ENCODE measurements around the gene ZNF626.
"Not testable (repeated sequence)": the region's sequence is repeated elsewhere in the genome, so short reads cannot be mapped to it uniquely, and the experiment has no call there.

DNA sequence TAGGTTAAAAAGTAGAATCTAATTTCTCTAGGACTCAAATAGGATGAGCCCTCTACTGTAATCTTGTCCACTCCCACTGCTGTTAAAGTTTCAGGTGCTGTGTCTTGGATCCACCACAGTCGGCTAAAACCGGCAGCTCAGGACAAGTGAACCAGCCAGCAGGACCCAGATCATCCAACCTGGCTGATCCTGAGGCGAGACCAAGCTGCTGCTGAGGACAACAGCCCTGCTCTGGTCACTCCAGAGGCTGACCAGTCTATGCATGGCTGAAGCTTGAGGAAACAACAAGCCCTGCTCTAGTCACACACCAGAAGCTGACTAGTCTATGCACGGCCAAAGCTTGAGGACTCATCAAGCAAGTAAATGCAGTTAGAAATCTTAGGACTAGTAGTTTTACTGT is 46.4 kb downstream of the ZNF626 start:
- not testable (repeated sequence) for TF ChIP-seq POLR2A, EP300 (IDR thresholded peaks at IDR 0.05)
- TF ChIP-seq, protein P1, sequence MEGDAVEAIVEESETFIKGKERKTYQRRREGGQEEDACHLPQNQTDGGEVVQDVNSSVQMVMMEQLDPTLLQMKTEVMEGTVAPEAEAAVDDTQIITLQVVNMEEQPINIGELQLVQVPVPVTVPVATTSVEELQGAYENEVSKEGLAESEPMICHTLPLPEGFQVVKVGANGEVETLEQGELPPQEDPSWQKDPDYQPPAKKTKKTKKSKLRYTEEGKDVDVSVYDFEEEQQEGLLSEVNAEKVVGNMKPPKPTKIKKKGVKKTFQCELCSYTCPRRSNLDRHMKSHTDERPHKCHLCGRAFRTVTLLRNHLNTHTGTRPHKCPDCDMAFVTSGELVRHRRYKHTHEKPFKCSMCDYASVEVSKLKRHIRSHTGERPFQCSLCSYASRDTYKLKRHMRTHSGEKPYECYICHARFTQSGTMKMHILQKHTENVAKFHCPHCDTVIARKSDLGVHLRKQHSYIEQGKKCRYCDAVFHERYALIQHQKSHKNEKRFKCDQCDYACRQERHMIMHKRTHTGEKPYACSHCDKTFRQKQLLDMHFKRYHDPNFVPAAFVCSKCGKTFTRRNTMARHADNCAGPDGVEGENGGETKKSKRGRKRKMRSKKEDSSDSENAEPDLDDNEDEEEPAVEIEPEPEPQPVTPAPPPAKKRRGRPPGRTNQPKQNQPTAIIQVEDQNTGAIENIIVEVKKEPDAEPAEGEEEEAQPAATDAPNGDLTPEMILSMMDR (IDR thresholded peaks at IDR 0.05) = not testable (repeated sequence)

Measured in ovary (tissue), 3 donors.